ENCODE measurements around the gene SPG21. TPM values are rescaled to one million over a fixed set of nuclear protein-coding genes. Genes with fewer than 3 reads are reported as not detected.

Gene SPG21
- total and polyA plus RNA-seq, 2 of the 13 experiments (the other 11 are each of a cell fraction or from before 2014, with no cell fraction given) = 36.7 to 42.4 TPM

DNA sequence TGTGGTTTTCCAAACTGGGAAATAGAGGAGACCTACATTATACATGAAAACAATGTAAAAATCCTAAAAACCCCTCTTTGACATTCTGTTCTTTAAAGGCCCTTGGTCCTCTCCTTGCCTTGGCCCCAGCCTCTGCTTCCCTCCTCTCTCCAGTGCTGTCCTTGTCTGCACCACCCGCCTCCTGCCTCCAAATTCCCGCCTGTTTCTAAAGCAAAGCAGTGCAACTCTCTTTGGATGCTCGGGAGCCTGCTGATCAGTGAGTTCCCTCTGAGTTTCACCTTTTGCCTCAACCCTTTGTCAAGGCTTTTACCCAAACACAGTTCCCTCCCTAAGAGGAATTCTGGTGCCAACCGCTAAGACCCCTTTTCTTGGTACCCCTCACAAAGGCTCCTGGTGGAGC, 70.0 kb downstream of the SPG21 start (continued):
- TF ChIP-seq, protein P1, sequence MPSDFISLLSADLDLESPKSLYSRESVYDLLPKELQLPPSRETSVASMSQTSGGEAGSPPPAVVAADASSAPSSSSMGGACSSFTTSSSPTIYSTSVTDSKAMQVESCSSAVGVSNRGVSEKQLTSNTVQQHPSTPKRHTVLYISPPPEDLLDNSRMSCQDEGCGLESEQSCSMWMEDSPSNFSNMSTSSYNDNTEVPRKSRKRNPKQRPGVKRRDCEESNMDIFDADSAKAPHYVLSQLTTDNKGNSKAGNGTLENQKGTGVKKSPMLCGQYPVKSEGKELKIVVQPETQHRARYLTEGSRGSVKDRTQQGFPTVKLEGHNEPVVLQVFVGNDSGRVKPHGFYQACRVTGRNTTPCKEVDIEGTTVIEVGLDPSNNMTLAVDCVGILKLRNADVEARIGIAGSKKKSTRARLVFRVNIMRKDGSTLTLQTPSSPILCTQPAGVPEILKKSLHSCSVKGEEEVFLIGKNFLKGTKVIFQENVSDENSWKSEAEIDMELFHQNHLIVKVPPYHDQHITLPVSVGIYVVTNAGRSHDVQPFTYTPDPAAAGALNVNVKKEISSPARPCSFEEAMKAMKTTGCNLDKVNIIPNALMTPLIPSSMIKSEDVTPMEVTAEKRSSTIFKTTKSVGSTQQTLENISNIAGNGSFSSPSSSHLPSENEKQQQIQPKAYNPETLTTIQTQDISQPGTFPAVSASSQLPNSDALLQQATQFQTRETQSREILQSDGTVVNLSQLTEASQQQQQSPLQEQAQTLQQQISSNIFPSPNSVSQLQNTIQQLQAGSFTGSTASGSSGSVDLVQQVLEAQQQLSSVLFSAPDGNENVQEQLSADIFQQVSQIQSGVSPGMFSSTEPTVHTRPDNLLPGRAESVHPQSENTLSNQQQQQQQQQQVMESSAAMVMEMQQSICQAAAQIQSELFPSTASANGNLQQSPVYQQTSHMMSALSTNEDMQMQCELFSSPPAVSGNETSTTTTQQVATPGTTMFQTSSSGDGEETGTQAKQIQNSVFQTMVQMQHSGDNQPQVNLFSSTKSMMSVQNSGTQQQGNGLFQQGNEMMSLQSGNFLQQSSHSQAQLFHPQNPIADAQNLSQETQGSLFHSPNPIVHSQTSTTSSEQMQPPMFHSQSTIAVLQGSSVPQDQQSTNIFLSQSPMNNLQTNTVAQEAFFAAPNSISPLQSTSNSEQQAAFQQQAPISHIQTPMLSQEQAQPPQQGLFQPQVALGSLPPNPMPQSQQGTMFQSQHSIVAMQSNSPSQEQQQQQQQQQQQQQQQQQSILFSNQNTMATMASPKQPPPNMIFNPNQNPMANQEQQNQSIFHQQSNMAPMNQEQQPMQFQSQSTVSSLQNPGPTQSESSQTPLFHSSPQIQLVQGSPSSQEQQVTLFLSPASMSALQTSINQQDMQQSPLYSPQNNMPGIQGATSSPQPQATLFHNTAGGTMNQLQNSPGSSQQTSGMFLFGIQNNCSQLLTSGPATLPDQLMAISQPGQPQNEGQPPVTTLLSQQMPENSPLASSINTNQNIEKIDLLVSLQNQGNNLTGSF (CRISPR knock-in tag; IDR thresholded peaks at IDR 0.05) = no peak
- TF ChIP-seq FOXC1 (CRISPR knock-in tag; IDR thresholded peaks at IDR 0.05; ENCODE audit: borderline replicate concordance) (no peak), ZNF530 (CRISPR knock-in tag; IDR thresholded peaks at IDR 0.05; ENCODE audit: low read depth) (no peak)

DNA sequence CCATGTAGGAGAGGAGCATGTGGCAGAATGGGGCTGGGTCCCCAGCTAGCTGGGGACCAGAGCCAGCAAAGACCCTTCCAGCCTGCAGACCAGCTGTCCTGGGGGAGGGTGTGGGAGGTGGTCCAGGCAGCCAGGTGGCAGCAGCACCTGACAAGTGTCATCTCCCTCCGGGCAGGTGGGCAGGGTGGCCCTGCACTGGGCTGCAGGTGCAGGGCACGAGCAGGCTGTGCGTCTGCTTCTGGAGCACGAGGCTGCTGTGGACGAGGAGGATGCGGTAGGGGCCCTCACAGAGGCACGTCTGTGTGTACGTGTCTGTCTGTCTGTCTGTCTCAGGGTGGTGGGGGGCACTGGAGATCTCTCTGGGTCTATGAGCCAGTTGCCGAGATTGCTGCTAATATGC, 72.5 kb downstream of the SPG21 start:
- Histone ChIP-seq H3K9me3 (ENCODE audit: low read length) (no peaks in the 10 kb centered on the region), H3K79me2 (ENCODE audit: insufficient read depth, low read length) (no peaks in the 10 kb centered on the region), H2AFZ (ENCODE audit: low read length) (no peak overlapping the region), H3K36me3 (replicated peaks in 1 of 2; ENCODE audit: control insufficient read depth in 1 of 2, insufficient read depth in 2 of 2, low read length in 2 of 2) (no peaks in the 10 kb centered on the region), H4K20me1 (ENCODE audit: insufficient read depth, low read length) (no peaks in the 10 kb centered on the region), H3K27me3 (ENCODE audit: control insufficient read depth in 1 of 2, insufficient read depth in 2 of 2, low read length in 2 of 2) (peaks cover 12 to 30% of the 10 kb centered on the region in 2 experiments; a peak in 4 of 5 replicates), H3K4me1 (ENCODE audit: insufficient read depth, low read length) (peaks cover 14% of the 10 kb centered on the region), H3K9ac (ENCODE audit: insufficient read depth, low read depth, low read length) (no peak overlapping the region), H3K27ac (ENCODE audit: extremely low read length, insufficient read depth, low read length) (no peak overlapping the region), H3K4me3 (replicated peaks in 1 of 3; ENCODE audit: insufficient read depth in 1 of 3, low read depth in 2 of 3, low read length in 3 of 3) (no peak overlapping the region), H3K4me2 (ENCODE audit: low read depth, low read length) (no peak overlapping the region)
- CTCF ChIA-PET (ENCODE audit: low intra/inter-chr PET ratio, low total read pairs) = no interaction called here
- POLR2A ChIA-PET = no interaction called here
- WGBS (ENCODE audit: low lambda C conversion rate) = 25% methylated on average over 6 of the region's 9 CpGs
- no peak for DNase-seq (ENCODE audit: low spot score)
- FAIRE-seq = no peak
- in situ Hi-C loops (cut with HindIII; ENCODE audit: extremely low pct_ligation_motif_present, low pct_unique_long_range_greater_than_20kb) (no loop called here), intact Hi-C loops (cut with micrococcal nuclease; ENCODE audit: unreplicated experiment) (no loop called here)
- no peak; the same call in 2 of the 3 replicates for ATAC-seq
- BruUV-seq (replicated peaks) = no TSS peak
- TF ChIP-seq, protein P2, sequence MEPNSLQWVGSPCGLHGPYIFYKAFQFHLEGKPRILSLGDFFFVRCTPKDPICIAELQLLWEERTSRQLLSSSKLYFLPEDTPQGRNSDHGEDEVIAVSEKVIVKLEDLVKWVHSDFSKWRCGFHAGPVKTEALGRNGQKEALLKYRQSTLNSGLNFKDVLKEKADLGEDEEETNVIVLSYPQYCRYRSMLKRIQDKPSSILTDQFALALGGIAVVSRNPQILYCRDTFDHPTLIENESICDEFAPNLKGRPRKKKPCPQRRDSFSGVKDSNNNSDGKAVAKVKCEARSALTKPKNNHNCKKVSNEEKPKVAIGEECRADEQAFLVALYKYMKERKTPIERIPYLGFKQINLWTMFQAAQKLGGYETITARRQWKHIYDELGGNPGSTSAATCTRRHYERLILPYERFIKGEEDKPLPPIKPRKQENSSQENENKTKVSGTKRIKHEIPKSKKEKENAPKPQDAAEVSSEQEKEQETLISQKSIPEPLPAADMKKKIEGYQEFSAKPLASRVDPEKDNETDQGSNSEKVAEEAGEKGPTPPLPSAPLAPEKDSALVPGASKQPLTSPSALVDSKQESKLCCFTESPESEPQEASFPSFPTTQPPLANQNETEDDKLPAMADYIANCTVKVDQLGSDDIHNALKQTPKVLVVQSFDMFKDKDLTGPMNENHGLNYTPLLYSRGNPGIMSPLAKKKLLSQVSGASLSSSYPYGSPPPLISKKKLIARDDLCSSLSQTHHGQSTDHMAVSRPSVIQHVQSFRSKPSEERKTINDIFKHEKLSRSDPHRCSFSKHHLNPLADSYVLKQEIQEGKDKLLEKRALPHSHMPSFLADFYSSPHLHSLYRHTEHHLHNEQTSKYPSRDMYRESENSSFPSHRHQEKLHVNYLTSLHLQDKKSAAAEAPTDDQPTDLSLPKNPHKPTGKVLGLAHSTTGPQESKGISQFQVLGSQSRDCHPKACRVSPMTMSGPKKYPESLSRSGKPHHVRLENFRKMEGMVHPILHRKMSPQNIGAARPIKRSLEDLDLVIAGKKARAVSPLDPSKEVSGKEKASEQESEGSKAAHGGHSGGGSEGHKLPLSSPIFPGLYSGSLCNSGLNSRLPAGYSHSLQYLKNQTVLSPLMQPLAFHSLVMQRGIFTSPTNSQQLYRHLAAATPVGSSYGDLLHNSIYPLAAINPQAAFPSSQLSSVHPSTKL (CRISPR knock-in tag; IDR thresholded peaks at IDR 0.05) = no peak
- TF ChIP-seq ZNF124 (CRISPR knock-in tag; IDR thresholded peaks at IDR 0.05) (no peak), ZFP90 (CRISPR knock-in tag; IDR thresholded peaks at IDR 0.05; ENCODE audit: borderline replicate concordance) (no peak)
- TF ChIP-seq, protein P3, sequence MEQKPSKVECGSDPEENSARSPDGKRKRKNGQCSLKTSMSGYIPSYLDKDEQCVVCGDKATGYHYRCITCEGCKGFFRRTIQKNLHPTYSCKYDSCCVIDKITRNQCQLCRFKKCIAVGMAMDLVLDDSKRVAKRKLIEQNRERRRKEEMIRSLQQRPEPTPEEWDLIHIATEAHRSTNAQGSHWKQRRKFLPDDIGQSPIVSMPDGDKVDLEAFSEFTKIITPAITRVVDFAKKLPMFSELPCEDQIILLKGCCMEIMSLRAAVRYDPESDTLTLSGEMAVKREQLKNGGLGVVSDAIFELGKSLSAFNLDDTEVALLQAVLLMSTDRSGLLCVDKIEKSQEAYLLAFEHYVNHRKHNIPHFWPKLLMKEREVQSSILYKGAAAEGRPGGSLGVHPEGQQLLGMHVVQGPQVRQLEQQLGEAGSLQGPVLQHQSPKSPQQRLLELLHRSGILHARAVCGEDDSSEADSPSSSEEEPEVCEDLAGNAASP (CRISPR knock-in tag; IDR thresholded peaks at IDR 0.05; ENCODE audit: borderline replicate concordance) = no peak
